Measurements from ENCODE around the gene SERPINB1.

DNA sequence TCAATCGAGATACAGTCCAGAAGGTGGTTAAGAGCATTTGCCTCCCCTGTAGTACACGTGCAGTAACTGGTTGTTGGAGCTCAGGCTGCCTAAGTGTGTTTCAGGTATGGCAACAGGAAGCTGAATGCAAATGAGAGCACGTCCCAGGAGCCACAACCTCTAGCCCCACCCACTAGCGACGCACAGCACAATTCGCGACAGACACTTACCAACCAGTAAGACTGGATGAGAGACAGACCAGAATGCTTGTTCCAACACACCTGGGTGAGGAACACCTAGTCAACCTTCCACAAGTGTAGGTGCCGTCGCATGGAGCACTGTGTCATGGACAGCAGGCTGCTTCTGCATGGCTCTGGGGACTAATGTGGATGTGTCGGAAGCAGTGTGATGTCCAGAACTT lies 7.2 kb upstream of the SERPINB1 start:
- TF ChIP-seq, protein P1, sequence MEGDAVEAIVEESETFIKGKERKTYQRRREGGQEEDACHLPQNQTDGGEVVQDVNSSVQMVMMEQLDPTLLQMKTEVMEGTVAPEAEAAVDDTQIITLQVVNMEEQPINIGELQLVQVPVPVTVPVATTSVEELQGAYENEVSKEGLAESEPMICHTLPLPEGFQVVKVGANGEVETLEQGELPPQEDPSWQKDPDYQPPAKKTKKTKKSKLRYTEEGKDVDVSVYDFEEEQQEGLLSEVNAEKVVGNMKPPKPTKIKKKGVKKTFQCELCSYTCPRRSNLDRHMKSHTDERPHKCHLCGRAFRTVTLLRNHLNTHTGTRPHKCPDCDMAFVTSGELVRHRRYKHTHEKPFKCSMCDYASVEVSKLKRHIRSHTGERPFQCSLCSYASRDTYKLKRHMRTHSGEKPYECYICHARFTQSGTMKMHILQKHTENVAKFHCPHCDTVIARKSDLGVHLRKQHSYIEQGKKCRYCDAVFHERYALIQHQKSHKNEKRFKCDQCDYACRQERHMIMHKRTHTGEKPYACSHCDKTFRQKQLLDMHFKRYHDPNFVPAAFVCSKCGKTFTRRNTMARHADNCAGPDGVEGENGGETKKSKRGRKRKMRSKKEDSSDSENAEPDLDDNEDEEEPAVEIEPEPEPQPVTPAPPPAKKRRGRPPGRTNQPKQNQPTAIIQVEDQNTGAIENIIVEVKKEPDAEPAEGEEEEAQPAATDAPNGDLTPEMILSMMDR (IDR thresholded peaks at IDR 0.05): no peak
- TF ChIP-seq POLR2A (IDR thresholded peaks at IDR 0.05): no peak

All from uterus (tissue), 2 donors.